Neural cell (in vitro differentiated cells): ENCODE data around the gene CDK3. TPM values are rescaled to one million over a fixed set of nuclear protein-coding genes. Genes with fewer than 3 reads are reported as not detected.

Source experiments
- H2AFZ ChIP-seq: fragments of 200-600, 300-800 bp; sonication (generic), shearing (Covaris generic); 2 replicates; pipeline ENCODE4 v1.6.0; 2014; ENCODE audit warnings: low read depth, mild to moderate bottlenecking, antibody characterized with exemption, low read length, moderate library complexity
- H3F3A ChIP-seq: fragments of 200-600 bp; shearing (Covaris generic); 2 replicates; pipeline ENCODE4 v1.6.1; 2016; ENCODE audit warnings: mild to moderate bottlenecking, moderate library complexity, mixed read lengths, antibody characterized with exemption, low read length; ENCODE audit not compliant: insufficient read depth, poor library complexity, severe bottlenecking
- H3K27ac ChIP-seq: fragments of 200-600, 300-800 bp; sonication (generic), shearing (Covaris generic); 2 replicates; pipeline ENCODE4 v1.5.1; 2014; ENCODE audit warnings: mild to moderate bottlenecking, low read length, moderate library complexity
- H3K27me3 ChIP-seq: fragments of 300-800, 200-600 bp; sonication (generic), shearing (Covaris generic); 2 replicates; pipeline ENCODE4 v1.6.0; 2014; ENCODE audit warnings: mild to moderate bottlenecking, low read depth, low read length, moderate library complexity; ENCODE audit not compliant: insufficient read depth
- H3K36me3 ChIP-seq: fragments of 300-800, 200-600 bp; sonication (generic), shearing (Covaris generic); 2 replicates; pipeline ENCODE4 v1.5.1; 2014; ENCODE audit warnings: mild to moderate bottlenecking, antibody characterized with exemption, low read length, moderate library complexity; ENCODE audit not compliant: insufficient read depth
- H3K4me2 ChIP-seq: fragments of 300-800, 200-600 bp; sonication (generic), shearing (Covaris generic); 2 replicates; pipeline ENCODE4 v1.6.0; 2014; ENCODE audit warnings: mild to moderate bottlenecking, low read length
- H3K4me3 ChIP-seq: fragments of 300-800, 200-600 bp; sonication (generic), shearing (Covaris generic); 2 replicates; pipeline ENCODE4 v1.5.1; 2014; ENCODE audit warnings: mild to moderate bottlenecking, low read length, moderate library complexity
- H3K79me2 ChIP-seq: fragments of 200-600 bp; shearing (Covaris generic); replicated peaks from 2 replicates; pipeline ENCODE4 v1.6.0; 2014; ENCODE audit warnings: mild to moderate bottlenecking, low read length, moderate library complexity; ENCODE audit not compliant: insufficient read depth
- H3K9ac ChIP-seq: fragments of 300-800, 200-600 bp; sonication (generic), shearing (Covaris generic); 2 replicates; pipeline ENCODE4 v1.6.1; 2016; ENCODE audit warnings: mild to moderate bottlenecking, low read length, mixed read lengths
- H3K9me2 ChIP-seq: fragments of 200-600 bp; shearing (Covaris generic); 2 replicates; pipeline ENCODE4 v1.6.1; 2016; ENCODE audit warnings: mild to moderate bottlenecking, low read length, mixed read lengths; ENCODE audit not compliant: insufficient read depth
- H3K9me3 ChIP-seq: fragments of 200-600, 300-800 bp; sonication (generic), shearing (Covaris generic); 2 replicates; pipeline ENCODE4 v1.6.1; 2016; ENCODE audit warnings: mild to moderate bottlenecking, mixed run types, low read length, moderate library complexity, mixed read lengths
- H4K20me1 ChIP-seq: fragments of 200-600 bp; shearing (Covaris generic); 2 replicates; pipeline ENCODE4 v1.6.1; 2016; ENCODE audit warnings: mild to moderate bottlenecking, mixed run types; ENCODE audit not compliant: insufficient read depth
- POLR2AphosphoS5 ChIP-seq: IDR thresholded peaks from 2 replicates; pipeline ENCODE4 v1.6.1; 2012
- SMC3 ChIP-seq: fragments of 450-650 bp; conservative IDR thresholded peaks from 2 replicates; pipeline ENCODE4 v1.6.1; 2014; ENCODE audit warnings: antibody characterized with exemption, mild to moderate bottlenecking, moderate library complexity; ENCODE audit not compliant: poor library complexity
- TAF1 ChIP-seq: IDR thresholded peaks from 2 replicates; pipeline ENCODE4 v1.6.1; 2012; ENCODE audit warnings: low read depth
- polyA plus RNA-seq: library from polyadenylated mRNA; depleted of rRNA; stranded (reverse); fragments of >200 nt; gene quantifications from 2 replicates; pipeline ENCODE4 v1.2.3, GENCODE V29; 2014
- TF ChIP-seq, protein P1 (sequence below): fragments of 450-650 bp; IDR thresholded peaks from 2 replicates; pipeline ENCODE4 v1.5.1; 2014; ENCODE audit warnings: antibody characterized with exemption, mild to moderate bottlenecking, moderate library complexity; ENCODE audit not compliant: poor library complexity, severe bottlenecking
- TF ChIP-seq, protein P2 (sequence below): IDR thresholded peaks from 2 replicates; pipeline ENCODE4 v1.6.1; 2012; ENCODE audit warnings: borderline replicate concordance

The CDK3 gene
- polyA plus RNA-seq, 1 donor from 2014 or later, result 29.2 TPM

DNA sequence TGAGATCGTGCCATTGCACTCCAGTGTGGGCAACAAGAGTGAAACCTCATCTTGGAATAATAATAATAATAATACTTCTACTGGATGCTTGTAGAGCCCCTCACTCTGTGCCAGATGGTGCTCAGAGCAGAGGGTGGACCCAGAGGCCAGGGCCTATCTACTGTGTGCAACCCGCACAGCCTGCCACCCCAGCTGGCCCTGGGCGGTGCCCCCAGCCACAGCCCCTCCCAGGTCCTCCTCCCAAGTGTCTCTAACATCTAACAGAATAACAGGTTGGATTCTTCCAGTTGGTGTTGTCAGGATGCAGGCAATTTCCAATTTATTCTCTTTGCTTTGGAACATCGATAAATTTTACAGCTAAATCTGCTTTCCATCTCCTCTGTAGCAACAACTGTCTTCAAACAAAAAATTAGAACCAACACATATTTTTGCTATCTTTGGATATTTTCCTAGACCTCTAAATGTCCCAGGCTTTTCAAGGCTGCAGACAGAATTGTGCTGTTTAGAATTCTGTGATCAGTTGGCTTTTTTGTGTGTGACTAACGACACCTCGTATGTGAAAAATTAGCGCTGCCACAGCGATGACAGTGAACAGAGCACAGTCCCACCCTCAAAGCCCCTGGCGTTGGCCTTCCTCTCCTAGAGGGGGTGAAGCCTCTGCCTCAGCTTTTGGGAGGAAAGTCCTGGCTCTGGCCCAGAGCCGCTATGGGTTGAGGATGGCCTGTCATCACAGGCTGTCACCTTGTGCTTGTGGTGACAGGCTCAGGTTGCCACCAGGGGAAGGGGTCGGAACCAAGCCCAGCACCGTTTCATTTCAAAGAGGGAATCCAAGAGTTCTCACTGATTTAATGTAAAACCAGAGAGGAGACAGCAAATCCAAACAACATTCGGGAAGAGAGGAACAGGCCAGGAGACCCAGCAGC, 34.0 kb downstream of the CDK3 start:
- Histone ChIP-seq H3K9me3 (no peaks in the 10 kb centered on the region), H3K79me2 (no peaks in the 10 kb centered on the region), H3K27me3 (no peaks in the 10 kb centered on the region), H3K9ac (no peak overlapping the region), H3K9me2 (no peaks in the 10 kb centered on the region), H3K4me3 (no peak overlapping the region), H3K4me2 (no peak overlapping the region), H3K27ac (no peak overlapping the region), H3K36me3 (no peaks in the 10 kb centered on the region), H3F3A (no peaks in the 10 kb centered on the region), H2AFZ (no peak overlapping the region), H4K20me1 (no peaks in the 10 kb centered on the region)
- TF ChIP-seq, protein P1, sequence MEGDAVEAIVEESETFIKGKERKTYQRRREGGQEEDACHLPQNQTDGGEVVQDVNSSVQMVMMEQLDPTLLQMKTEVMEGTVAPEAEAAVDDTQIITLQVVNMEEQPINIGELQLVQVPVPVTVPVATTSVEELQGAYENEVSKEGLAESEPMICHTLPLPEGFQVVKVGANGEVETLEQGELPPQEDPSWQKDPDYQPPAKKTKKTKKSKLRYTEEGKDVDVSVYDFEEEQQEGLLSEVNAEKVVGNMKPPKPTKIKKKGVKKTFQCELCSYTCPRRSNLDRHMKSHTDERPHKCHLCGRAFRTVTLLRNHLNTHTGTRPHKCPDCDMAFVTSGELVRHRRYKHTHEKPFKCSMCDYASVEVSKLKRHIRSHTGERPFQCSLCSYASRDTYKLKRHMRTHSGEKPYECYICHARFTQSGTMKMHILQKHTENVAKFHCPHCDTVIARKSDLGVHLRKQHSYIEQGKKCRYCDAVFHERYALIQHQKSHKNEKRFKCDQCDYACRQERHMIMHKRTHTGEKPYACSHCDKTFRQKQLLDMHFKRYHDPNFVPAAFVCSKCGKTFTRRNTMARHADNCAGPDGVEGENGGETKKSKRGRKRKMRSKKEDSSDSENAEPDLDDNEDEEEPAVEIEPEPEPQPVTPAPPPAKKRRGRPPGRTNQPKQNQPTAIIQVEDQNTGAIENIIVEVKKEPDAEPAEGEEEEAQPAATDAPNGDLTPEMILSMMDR, result no peak
- TF ChIP-seq, protein P2, sequence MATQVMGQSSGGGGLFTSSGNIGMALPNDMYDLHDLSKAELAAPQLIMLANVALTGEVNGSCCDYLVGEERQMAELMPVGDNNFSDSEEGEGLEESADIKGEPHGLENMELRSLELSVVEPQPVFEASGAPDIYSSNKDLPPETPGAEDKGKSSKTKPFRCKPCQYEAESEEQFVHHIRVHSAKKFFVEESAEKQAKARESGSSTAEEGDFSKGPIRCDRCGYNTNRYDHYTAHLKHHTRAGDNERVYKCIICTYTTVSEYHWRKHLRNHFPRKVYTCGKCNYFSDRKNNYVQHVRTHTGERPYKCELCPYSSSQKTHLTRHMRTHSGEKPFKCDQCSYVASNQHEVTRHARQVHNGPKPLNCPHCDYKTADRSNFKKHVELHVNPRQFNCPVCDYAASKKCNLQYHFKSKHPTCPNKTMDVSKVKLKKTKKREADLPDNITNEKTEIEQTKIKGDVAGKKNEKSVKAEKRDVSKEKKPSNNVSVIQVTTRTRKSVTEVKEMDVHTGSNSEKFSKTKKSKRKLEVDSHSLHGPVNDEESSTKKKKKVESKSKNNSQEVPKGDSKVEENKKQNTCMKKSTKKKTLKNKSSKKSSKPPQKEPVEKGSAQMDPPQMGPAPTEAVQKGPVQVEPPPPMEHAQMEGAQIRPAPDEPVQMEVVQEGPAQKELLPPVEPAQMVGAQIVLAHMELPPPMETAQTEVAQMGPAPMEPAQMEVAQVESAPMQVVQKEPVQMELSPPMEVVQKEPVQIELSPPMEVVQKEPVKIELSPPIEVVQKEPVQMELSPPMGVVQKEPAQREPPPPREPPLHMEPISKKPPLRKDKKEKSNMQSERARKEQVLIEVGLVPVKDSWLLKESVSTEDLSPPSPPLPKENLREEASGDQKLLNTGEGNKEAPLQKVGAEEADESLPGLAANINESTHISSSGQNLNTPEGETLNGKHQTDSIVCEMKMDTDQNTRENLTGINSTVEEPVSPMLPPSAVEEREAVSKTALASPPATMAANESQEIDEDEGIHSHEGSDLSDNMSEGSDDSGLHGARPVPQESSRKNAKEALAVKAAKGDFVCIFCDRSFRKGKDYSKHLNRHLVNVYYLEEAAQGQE, result no peak
- no peak for TF ChIP-seq SMC3
- TF ChIP-seq TAF1, result no peak

DNA sequence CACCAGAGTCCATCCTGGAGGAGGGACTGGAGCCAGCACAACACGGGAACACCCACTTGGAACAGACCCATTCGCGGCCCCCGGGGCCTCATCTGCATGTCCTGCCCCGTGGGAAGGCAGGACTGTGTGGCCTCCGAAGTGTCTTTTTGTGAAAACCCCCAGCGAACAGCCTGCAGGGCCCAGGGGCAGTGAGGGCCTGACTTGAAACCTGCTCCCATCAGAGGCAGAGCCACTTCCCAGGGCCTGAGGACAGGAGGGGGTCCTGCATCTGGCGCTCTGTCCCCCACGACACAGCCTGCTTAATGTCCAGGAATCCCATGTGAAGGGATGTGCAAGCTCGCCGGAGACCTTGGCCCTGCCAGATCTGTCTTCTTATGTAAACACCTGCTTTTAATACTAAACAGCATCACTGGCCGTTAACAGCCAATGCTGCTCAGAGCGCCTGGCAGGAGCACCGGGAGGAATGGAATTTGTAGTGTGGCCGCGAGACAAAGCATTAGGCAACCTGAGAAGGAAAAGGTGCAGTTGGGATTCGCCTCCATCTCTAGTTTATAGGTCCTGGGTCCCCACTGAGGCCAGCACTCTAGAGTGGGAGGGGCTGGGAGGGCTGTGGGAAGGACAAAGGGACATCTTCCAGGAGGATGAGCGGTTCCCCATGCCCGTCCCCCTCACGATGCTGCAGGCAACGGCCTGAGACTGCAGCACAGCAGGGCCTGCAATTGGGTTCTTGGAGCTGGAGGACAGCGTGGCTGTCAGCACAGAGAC, 36.0 kb downstream of the CDK3 start:
- Histone ChIP-seq H3K9me2 (no peaks in the 10 kb centered on the region), H3K9me3 (no peaks in the 10 kb centered on the region), H3K4me2 (no peak overlapping the region), H3K9ac (no peak overlapping the region), H2AFZ (no peak overlapping the region), H3K27ac (no peak overlapping the region), H3K36me3 (peaks cover 7% of the 10 kb centered on the region), H3F3A (no peaks in the 10 kb centered on the region), H4K20me1 (no peaks in the 10 kb centered on the region), H3K27me3 (no peaks in the 10 kb centered on the region), H3K4me3 (no peak overlapping the region), H3K79me2 (no peaks in the 10 kb centered on the region)
- TF ChIP-seq, protein P2, result no peak
- TF ChIP-seq TAF1 (no peak), POLR2AphosphoS5 (no peak), SMC3 (no peak)
- TF ChIP-seq, protein P1, result no peak
